Heart right ventricle (tissue), 16 donors: ENCODE measurements around the gene GRIK4. TPM values are rescaled to one million over a fixed set of nuclear protein-coding genes. Genes with fewer than 3 reads are reported as not detected.

Source experiments
- ATAC-seq, 8 donors: fragments of 200-7000 bp; cut with Tn5 transposase; one replicate each; pipeline ENCODE4 v1.9.1; 2020; ENCODE audit warnings: mild to moderate bottlenecking in 8 of 8, moderate library complexity in 8 of 8, moderate number of reproducible peaks in 1 of 8
- DNase-seq, 2 donors: peaks; one replicate each; pipeline ENCODE4 v3.0.0-alpha.2; 2020
- H3K27ac ChIP-seq, 10 donors: fragments of 200-600 bp; sonication (generic) in 2 of 10; one replicate each; pipeline versions ENCODE4 v1.5.0 to v1.8.0; 2020 to 2022; ENCODE audit warnings: mild to moderate bottlenecking in 3 of 10
- H3K27me3 ChIP-seq, 7 donors: fragments of 200-600 bp; one replicate each; pipeline ENCODE4 v1.8.0; 2021 to 2022; ENCODE audit warnings: mild to moderate bottlenecking in 2 of 7
- H3K36me3 ChIP-seq, 9 donors: fragments of 200-600 bp; sonication (generic) in 1 of 9; one replicate each; pipeline versions ENCODE4 v1.5.0 to v1.8.0; 2020 to 2022; ENCODE audit warnings: mild to moderate bottlenecking in 2 of 9
- H3K4me1 ChIP-seq, 9 donors: fragments of 200-600 bp; sonication (generic) in 1 of 9; one replicate each; pipeline versions ENCODE4 v1.5.0 to v1.8.0; 2020 to 2022; ENCODE audit warnings: mild to moderate bottlenecking in 4 of 9
- H3K4me3 ChIP-seq, 10 donors: fragments of 200-600 bp; sonication (generic) in 2 of 10; one replicate each; pipeline versions ENCODE4 v1.5.0 to v1.8.0; 2020 to 2022; ENCODE audit warnings: mild to moderate bottlenecking in 7 of 10, moderate library complexity in 2 of 10
- H3K9me3 ChIP-seq, 11 donors: fragments of 200-600 bp in 10 of 11; sonication (generic) in 2 of 11; one replicate each; pipeline versions ENCODE4 v1.5.0 to v1.8.0; 2013 to 2022; ENCODE audit warnings: mild to moderate bottlenecking in 2 of 11, control low read depth in 1 of 11, moderate library complexity in 1 of 11
- CTCF ChIP-seq, 9 donors: fragments of 200-600 bp; sonication (generic) in 2 of 9; IDR thresholded peaks; one replicate each; pipeline versions ENCODE4 v1.5.0 to v1.8.0; 2021 to 2022; ENCODE audit warnings: antibody characterized with exemption in 9 of 9, mild to moderate bottlenecking in 5 of 9, moderate library complexity in 1 of 9
- WGBS, 2 donors: extraction: QIAGEN DNeasy Blood & Tissue Kit; methylation state at CpG; one replicate each; pipeline ENCODE4 v1.1.7; 2013; ENCODE audit warnings: inconsistent platforms in 1 of 2; 5-methylcytosine and 5-hydroxymethylcytosine counted together
- intact Hi-C, 10 donors: fragments of 100-400 bp; cut with DNase I; formaldehyde crosslinking; loops; one replicate each; pipeline versions ENCODE4 v1.11.1 to v1.14.2; 2022
- polyA plus RNA-seq, 2 donors: library from polyadenylated mRNA; stranded (reverse); fragments of 200-250 nt; gene quantifications; one replicate each; pipeline ENCODE4 v1.2.3, GENCODE V29; 2013
- total RNA-seq, 10 donors: library from RNA; stranded (reverse); fragmentation: NEBNext Ultra II Directional in 3 of 10; extraction: Animal tissue kit (Norgen Biotek cat#: 25700) in 3 of 10; gene quantifications; one replicate each; pipeline versions ENCODE4 v1.2.1 to v1.2.4, GENCODE V29; 2021 to 2023
- donor health status: Arrhythmogenic right ventricular cardiomyopathy.
- donor health status: ischemic (EF 13 %, LVEDD 7.1; RV severe dilation, severe dysfunction).
- donor health status: healthy with polysubstance abuse.
- donor health status: DM: no; HTN: yes; CAD: no.
- donor health status: DM: no; HTN: no; CAD: no.
- donor health status: ischemic (EF 25% LVEDD 6.9; RV normal size, moderate dysfunction).
- donor health status: ischemic (EF 25% LVEDD 5.7; RV mildly dilated, moderate dysfunction).
- donor health status: healthy.
- donor health status: DM: yes; HTN: yes; CAD: no.
- donor health status: Ischemic cardiomyopathy.
- donor health status: ischemic (EF 35%, LVEDD 5.7; RV mildly dilated, moderate dysfunction).
- donor health status: nonischemic (EF 11% LVEDD 7.7; RV severe dilation, severe dysfunction).
- donor health status: DM: yes; HTN: yes; CAD: no.
- donor health status: PGD.
- donor health status: ischemic (EF 29% LVEDD 5.4; RV normal size, mild dysfunction).
- donor health status: nonischemic (EF 23%, LVEDD 6.1; RV moderate dilation, normal function).

GRIK4 gene
- total and polyA plus RNA-seq, 12 donors: 0.01 to 0.85 (median 0.37) TPM; not detected in 6

GRCh38 chr11:120706257-120706656 lies 194.7 kb downstream of the GRIK4 start:
- intact Hi-C loops: no loop called here
- no peak for TF ChIP-seq CTCF (IDR thresholded peaks at IDR 0.05)
- H3K27ac ChIP-seq: no peak overlapping the region
- H3K36me3 ChIP-seq: no peaks in the 10 kb centered on the region
- no peak for DNase-seq
- 67 to 81% methylated on average over 5 of the region's 5 CpGs for WGBS, 2 donors
- ATAC-seq: no peak
- H3K4me3 ChIP-seq: no peak overlapping the region
- H3K27me3 ChIP-seq: peaks cover 0 to 12% (median 5%) of the 10 kb centered on the region in 7 donors
- peaks cover 0 to 37% (median 7%) of the 10 kb centered on the region in 11 donors for H3K9me3 ChIP-seq
- H3K4me1 ChIP-seq: peaks cover 0 to 11% (median 4%) of the 10 kb centered on the region in 9 donors

GRCh38 chr11:120707098-120707497 lies 195.6 kb downstream of the GRIK4 start:
- Histone ChIP-seq H3K4me1 (peaks cover 0 to 11% (median 4%) of the 10 kb centered on the region in 9 donors), H3K27ac (no peak overlapping the region), H3K36me3 (no peaks in the 10 kb centered on the region), H3K9me3 (peaks cover 0 to 37% (median 7%) of the 10 kb centered on the region in 11 donors), H3K4me3 (no peak overlapping the region), H3K27me3 (peaks cover 0 to 9% (median 3%) of the 10 kb centered on the region in 7 donors)
- 91% methylated on average over 4 of the region's 4 CpGs for WGBS, 2 donors
- DNase-seq (no peak), ATAC-seq (no peak)
- intact Hi-C loops: no loop called here
- no peak for TF ChIP-seq CTCF (IDR thresholded peaks at IDR 0.05)

GRCh38 chr11:120707663-120708062 lies 196.1 kb downstream of the GRIK4 start:
- peaks cover 0 to 37% (median 7%) of the 10 kb centered on the region in 11 donors for H3K9me3 ChIP-seq
- WGBS, 2 donors: 83 to 90% methylated on average over 2 of the region's 2 CpGs
- no peak for DNase-seq

GRCh38 chr11:120708511-120709183 lies 197.1 kb downstream of the GRIK4 start:
- Histone ChIP-seq H3K27me3 (peaks cover 0 to 9% (median 5%) of the 10 kb centered on the region in 7 donors), H3K9me3 (peaks cover 0 to 37% (median 7%) of the 10 kb centered on the region in 11 donors), H3K27ac (no peak overlapping the region), H3K4me3 (no peak overlapping the region), H3K36me3 (no peaks in the 10 kb centered on the region), H3K4me1 (peaks cover 0 to 12% (median 4%) of the 10 kb centered on the region in 9 donors)
- DNase-seq (no peak), ATAC-seq (peak in 2 of 8 donors; percentile 19 to 41)
- TF ChIP-seq CTCF (IDR thresholded peaks at IDR 0.05): no peak
- intact Hi-C loops: no loop called here
- 68% methylated on average over 11 of the region's 11 CpGs for WGBS, 2 donors

More at GRCh38 chr11:120707663-120708062, 196.1 kb downstream of the GRIK4 start:
- TF ChIP-seq CTCF (IDR thresholded peaks at IDR 0.05): no peak
- H3K27ac ChIP-seq: no peak overlapping the region
- intact Hi-C loops: no loop called here
- peaks cover 0 to 12% (median 4%) of the 10 kb centered on the region in 9 donors for H3K4me1 ChIP-seq
- H3K36me3 ChIP-seq: no peaks in the 10 kb centered on the region
- no peak overlapping the region for H3K4me3 ChIP-seq
- H3K27me3 ChIP-seq: peaks cover 0 to 7% (median 3%) of the 10 kb centered on the region in 7 donors
- ATAC-seq: no peak
